Measurements from ENCODE around the gene ENTHD1. TPM values are rescaled to one million over a fixed set of nuclear protein-coding genes. Genes with fewer than 3 reads are reported as not detected.

ENTHD1 gene
- polyA plus RNA-seq, 4 donors = 0.01 to 0.06 TPM; not detected in 2

DNA sequence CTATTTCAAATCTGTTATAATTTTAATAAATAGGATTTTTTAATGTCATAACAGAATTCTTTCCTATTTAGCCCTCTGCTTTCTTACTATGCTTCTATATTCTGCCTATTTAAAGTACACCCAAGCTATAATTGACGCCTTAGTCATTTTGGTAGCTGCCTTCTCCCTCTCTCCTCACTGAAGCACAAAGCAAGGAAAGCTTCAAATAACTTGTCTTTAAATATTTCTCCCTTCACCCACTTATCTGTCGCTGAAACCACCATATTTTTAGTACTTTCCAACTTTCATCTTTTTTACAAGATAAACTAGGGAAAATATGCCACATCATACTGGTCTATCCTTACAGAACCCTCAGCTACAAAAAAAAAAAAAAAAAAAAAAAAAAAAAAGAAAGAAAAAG, 127.9 kb downstream of the ENTHD1 start:
- H3K4me1 ChIP-seq (ENCODE audit: control insufficient read depth in 3 of 3, insufficient read depth in 2 of 3, low read depth in 1 of 3, low read length in 2 of 3) = no peaks in the 10 kb centered on the region
- no peak overlapping the region for H3K27ac ChIP-seq (ENCODE audit: low read depth in 1 of 3, low read length in 2 of 3)
- H3K4me3 ChIP-seq (ENCODE audit: low read depth in 1 of 3, low read length in 3 of 3) = no peak overlapping the region
- peaks cover 0 to 2% (median 0%) of the 10 kb centered on the region in 3 donors for H3K27me3 ChIP-seq (ENCODE audit: control insufficient read depth in 3 of 3, insufficient read depth in 3 of 3, low read length in 3 of 3)
- WGBS, 3 donors = 83 to 92% (median 87%) methylated on average over 2 of the region's 2 CpGs
- H3K36me3 ChIP-seq (ENCODE audit: control insufficient read depth in 3 of 3, insufficient read depth in 2 of 3, low read depth in 1 of 3, low read length in 3 of 3) = no peaks in the 10 kb centered on the region
- no peak for DNase-seq
- FAIRE-seq = no peak
- peaks cover 0 to 3% of the 10 kb centered on the region in 2 donors for H3K9me3 ChIP-seq (ENCODE audit: control insufficient read depth in 2 of 2, insufficient read depth in 1 of 2, low read depth in 1 of 2, low read length in 1 of 2)

- H3K4me3 ChIP-seq (ENCODE audit: low read depth in 1 of 3, low read length in 3 of 3) = no peak overlapping the region
- peaks cover 0 to 3% of the 10 kb centered on the region in 2 donors for H3K9me3 ChIP-seq (ENCODE audit: control insufficient read depth in 2 of 2, insufficient read depth in 1 of 2, low read depth in 1 of 2, low read length in 1 of 2)
- no peaks in the 10 kb centered on the region for H3K36me3 ChIP-seq (ENCODE audit: control insufficient read depth in 3 of 3, insufficient read depth in 2 of 3, low read depth in 1 of 3, low read length in 3 of 3)
- DNase-seq (no peak), FAIRE-seq (no peak)
- H3K4me1 ChIP-seq (ENCODE audit: control insufficient read depth in 3 of 3, insufficient read depth in 2 of 3, low read depth in 1 of 3, low read length in 2 of 3) = no peaks in the 10 kb centered on the region
- WGBS, 3 donors = 70 to 74% (median 70%) methylated on average over 3 of the region's 3 CpGs
- H3K27me3 ChIP-seq (ENCODE audit: control insufficient read depth in 3 of 3, insufficient read depth in 3 of 3, low read length in 3 of 3) = peaks cover 0 to 2% (median 0%) of the 10 kb centered on the region in 3 donors
- no peak overlapping the region for H3K27ac ChIP-seq (ENCODE audit: low read depth in 1 of 3, low read length in 2 of 3)
Measured at GRCh38 chr22:39765046-39765445, 128.5 kb downstream of the ENTHD1 start.

- no peak for DNase-seq
- Histone ChIP-seq H3K4me3 (ENCODE audit: low read depth in 1 of 3, low read length in 3 of 3) (no peak overlapping the region), H3K4me1 (ENCODE audit: control insufficient read depth in 3 of 3, insufficient read depth in 2 of 3, low read depth in 1 of 3, low read length in 2 of 3) (no peaks in the 10 kb centered on the region), H3K9me3 (ENCODE audit: control insufficient read depth in 2 of 2, insufficient read depth in 1 of 2, low read depth in 1 of 2, low read length in 1 of 2) (peaks cover 0 to 3% of the 10 kb centered on the region in 2 donors), H3K27me3 (ENCODE audit: control insufficient read depth in 3 of 3, insufficient read depth in 3 of 3, low read length in 3 of 3) (peaks cover 0 to 2% (median 0%) of the 10 kb centered on the region in 3 donors), H3K36me3 (ENCODE audit: control insufficient read depth in 3 of 3, insufficient read depth in 2 of 3, low read depth in 1 of 3, low read length in 3 of 3) (no peaks in the 10 kb centered on the region), H3K27ac (ENCODE audit: low read depth in 1 of 3, low read length in 2 of 3) (no peak overlapping the region)
- FAIRE-seq = no peak
- WGBS, 3 donors = 87 to 88% (median 88%) methylated on average over 4 of the region's 4 CpGs
Measured at GRCh38 chr22:39763276-39763675, 130.3 kb downstream of the ENTHD1 start.

GRCh38 chr22:39750759-39751158, 142.8 kb downstream of the ENTHD1 start:
- Histone ChIP-seq H3K4me1 (ENCODE audit: control insufficient read depth in 3 of 3, insufficient read depth in 2 of 3, low read depth in 1 of 3, low read length in 2 of 3) (no peaks in the 10 kb centered on the region), H3K36me3 (ENCODE audit: control insufficient read depth in 3 of 3, insufficient read depth in 2 of 3, low read depth in 1 of 3, low read length in 3 of 3) (no peaks in the 10 kb centered on the region), H3K4me3 (ENCODE audit: low read depth in 1 of 3, low read length in 3 of 3) (no peak overlapping the region), H3K9me3 (ENCODE audit: control insufficient read depth in 2 of 2, insufficient read depth in 1 of 2, low read depth in 1 of 2, low read length in 1 of 2) (no peaks in the 10 kb centered on the region), H3K27me3 (ENCODE audit: control insufficient read depth in 3 of 3, insufficient read depth in 3 of 3, low read length in 3 of 3) (peaks cover 0 to 13% (median 0%) of the 10 kb centered on the region in 3 donors), H3K27ac (ENCODE audit: low read depth in 1 of 3, low read length in 2 of 3) (no peak overlapping the region)
- WGBS, 3 donors = 78 to 85% (median 85%) methylated on average over 2 of the region's 2 CpGs
- no peak for FAIRE-seq
- DNase-seq = no peak

DNA sequence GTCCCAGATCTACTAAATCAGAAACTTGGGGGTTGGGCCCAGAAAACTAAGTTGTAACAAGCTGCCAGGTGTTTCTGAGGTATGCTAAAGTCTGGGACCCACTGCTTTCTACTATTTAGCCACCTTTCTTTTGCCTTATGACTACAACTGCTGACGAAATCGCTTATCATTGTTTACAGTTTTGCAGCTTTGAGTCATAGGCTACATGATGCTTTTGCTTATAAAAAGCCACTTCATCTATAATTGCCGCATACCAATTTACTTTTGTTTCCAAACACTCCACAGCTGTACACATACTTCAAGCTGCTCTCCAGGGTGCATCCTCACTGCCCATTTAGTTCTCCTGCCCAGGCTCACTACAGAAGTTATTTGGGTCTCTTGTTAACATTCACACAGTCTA, 144.7 kb downstream of the ENTHD1 start:
- Histone ChIP-seq H3K4me1 (ENCODE audit: control insufficient read depth in 3 of 3, insufficient read depth in 2 of 3, low read depth in 1 of 3, low read length in 2 of 3) (no peaks in the 10 kb centered on the region), H3K9me3 (ENCODE audit: control insufficient read depth in 2 of 2, insufficient read depth in 1 of 2, low read depth in 1 of 2, low read length in 1 of 2) (no peaks in the 10 kb centered on the region), H3K36me3 (ENCODE audit: control insufficient read depth in 3 of 3, insufficient read depth in 2 of 3, low read depth in 1 of 3, low read length in 3 of 3) (no peaks in the 10 kb centered on the region), H3K4me3 (ENCODE audit: low read depth in 1 of 3, low read length in 3 of 3) (no peak overlapping the region), H3K27me3 (ENCODE audit: control insufficient read depth in 3 of 3, insufficient read depth in 3 of 3, low read length in 3 of 3) (peaks cover 0 to under 1% (median 0%) of the 10 kb centered on the region in 3 donors), H3K27ac (ENCODE audit: low read depth in 1 of 3, low read length in 2 of 3) (no peak overlapping the region)
- DNase-seq (no peak), FAIRE-seq (no peak)
- WGBS, 3 donors = 51 to 59% (median 53%) methylated on average over 3 of the region's 3 CpGs

DNA sequence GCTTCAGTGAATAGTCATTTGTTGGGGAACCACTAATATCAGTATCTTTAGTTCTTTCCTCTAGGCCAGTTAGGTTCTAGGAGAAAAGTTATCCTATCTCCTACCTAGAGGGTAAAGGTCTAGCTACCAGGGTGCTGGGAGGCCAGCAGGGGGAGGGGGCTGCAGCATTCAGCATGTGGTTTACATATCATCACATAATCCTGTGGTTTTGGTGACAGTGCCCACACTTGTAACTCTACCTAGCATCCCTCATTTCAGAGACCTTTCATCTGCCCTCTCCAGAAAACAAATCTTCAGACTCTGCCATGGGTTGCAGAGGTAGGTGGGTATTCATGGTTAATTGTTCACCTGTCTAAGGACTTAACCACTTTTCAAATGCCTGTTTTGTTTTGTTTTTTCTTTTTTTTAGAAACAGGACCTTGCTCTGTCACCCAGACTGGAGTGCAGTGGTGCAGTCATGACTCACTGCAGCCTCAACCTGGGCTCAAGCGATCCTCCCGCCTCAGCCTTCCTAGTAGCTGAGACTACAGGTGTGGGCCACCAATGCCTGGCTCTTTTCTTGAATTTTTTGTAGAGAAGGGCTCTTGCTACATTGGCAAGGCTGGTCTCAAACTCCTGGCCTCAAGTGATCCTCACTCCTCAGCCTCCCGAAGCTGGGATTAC, 146.8 kb downstream of the ENTHD1 start:
- Histone ChIP-seq H3K4me3 (ENCODE audit: low read depth in 1 of 3, low read length in 3 of 3) (no peak overlapping the region), H3K36me3 (ENCODE audit: control insufficient read depth in 3 of 3, insufficient read depth in 2 of 3, low read depth in 1 of 3, low read length in 3 of 3) (no peaks in the 10 kb centered on the region), H3K4me1 (ENCODE audit: control insufficient read depth in 3 of 3, insufficient read depth in 2 of 3, low read depth in 1 of 3, low read length in 2 of 3) (no peaks in the 10 kb centered on the region), H3K9me3 (ENCODE audit: control insufficient read depth in 2 of 2, insufficient read depth in 1 of 2, low read depth in 1 of 2, low read length in 1 of 2) (no peaks in the 10 kb centered on the region), H3K27me3 (ENCODE audit: control insufficient read depth in 3 of 3, insufficient read depth in 3 of 3, low read length in 3 of 3) (no peaks in the 10 kb centered on the region), H3K27ac (ENCODE audit: low read depth in 1 of 3, low read length in 2 of 3) (no peak overlapping the region)
- WGBS, 3 donors = 91 to 99% (median 93%) methylated on average over 3 of the region's 3 CpGs
- DNase-seq = no peak
- FAIRE-seq = no peak

GRCh38 chr22:39745789-39746188, 147.8 kb downstream of the ENTHD1 start:
- Histone ChIP-seq H3K27ac (ENCODE audit: low read depth in 1 of 3, low read length in 2 of 3) (no peak overlapping the region), H3K4me3 (ENCODE audit: low read depth in 1 of 3, low read length in 3 of 3) (no peak overlapping the region), H3K36me3 (ENCODE audit: control insufficient read depth in 3 of 3, insufficient read depth in 2 of 3, low read depth in 1 of 3, low read length in 3 of 3) (no peaks in the 10 kb centered on the region), H3K4me1 (ENCODE audit: control insufficient read depth in 3 of 3, insufficient read depth in 2 of 3, low read depth in 1 of 3, low read length in 2 of 3) (no peaks in the 10 kb centered on the region), H3K9me3 (ENCODE audit: control insufficient read depth in 2 of 2, insufficient read depth in 1 of 2, low read depth in 1 of 2, low read length in 1 of 2) (no peaks in the 10 kb centered on the region), H3K27me3 (ENCODE audit: control insufficient read depth in 3 of 3, insufficient read depth in 3 of 3, low read length in 3 of 3) (no peaks in the 10 kb centered on the region)
- FAIRE-seq (no peak), DNase-seq (peak in 1 of 2 donors; percentile 14)
- WGBS, 3 donors = 62 to 68% (median 63%) methylated on average over 2 of the region's 2 CpGs

DNA sequence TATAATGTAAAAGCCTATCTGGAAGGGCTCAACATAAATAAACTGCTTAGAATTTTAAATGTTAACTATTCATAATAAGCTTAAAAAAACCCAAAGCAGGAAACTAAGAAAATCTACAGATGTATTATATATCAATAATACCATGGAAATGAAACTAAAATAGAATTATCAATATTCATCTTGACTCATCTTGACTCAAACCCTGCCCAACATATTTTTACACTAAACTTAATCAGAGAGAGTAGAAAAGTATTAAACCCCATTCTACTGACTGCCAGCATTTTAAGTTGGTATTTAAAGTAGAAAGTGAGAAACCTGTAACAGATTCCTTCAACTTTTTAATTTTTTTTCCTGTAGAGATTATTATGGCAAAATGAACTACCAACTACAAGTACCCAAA, 149.2 kb downstream of the ENTHD1 start:
- no peaks in the 10 kb centered on the region for H3K9me3 ChIP-seq (ENCODE audit: control insufficient read depth in 2 of 2, insufficient read depth in 1 of 2, low read depth in 1 of 2, low read length in 1 of 2)
- H3K27ac ChIP-seq (ENCODE audit: low read depth in 1 of 3, low read length in 2 of 3) = no peak overlapping the region
- no peaks in the 10 kb centered on the region for H3K27me3 ChIP-seq (ENCODE audit: control insufficient read depth in 3 of 3, insufficient read depth in 3 of 3, low read length in 3 of 3)
- H3K4me1 ChIP-seq (ENCODE audit: control insufficient read depth in 3 of 3, insufficient read depth in 2 of 3, low read depth in 1 of 3, low read length in 2 of 3) = no peaks in the 10 kb centered on the region
- FAIRE-seq (no peak), DNase-seq (no peak)
- no peak overlapping the region for H3K4me3 ChIP-seq (ENCODE audit: low read depth in 1 of 3, low read length in 3 of 3)
- H3K36me3 ChIP-seq (ENCODE audit: control insufficient read depth in 3 of 3, insufficient read depth in 2 of 3, low read depth in 1 of 3, low read length in 3 of 3) = no peaks in the 10 kb centered on the region

DNA sequence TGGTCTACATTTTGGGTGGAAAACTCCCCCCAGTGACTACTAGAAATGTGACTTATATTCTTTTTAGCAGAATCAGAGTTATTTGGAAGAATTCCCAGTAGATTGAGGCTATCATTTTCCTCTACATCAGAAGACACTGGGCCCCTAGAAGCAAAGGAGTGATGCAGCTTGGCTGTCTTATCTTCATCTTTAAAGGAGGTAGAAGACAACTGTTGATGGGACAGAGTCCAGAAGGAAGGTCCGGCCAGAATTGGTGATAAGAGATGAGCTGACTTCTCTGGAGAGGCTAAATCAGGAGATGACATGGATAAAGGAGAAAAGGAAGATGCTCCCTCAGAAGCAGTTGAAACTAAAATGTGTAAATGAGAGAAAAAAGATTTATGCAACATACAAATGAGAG, 149.6 kb downstream of the ENTHD1 start:
- H3K27ac ChIP-seq (ENCODE audit: low read depth in 1 of 3, low read length in 2 of 3) = no peak overlapping the region
- no peaks in the 10 kb centered on the region for H3K27me3 ChIP-seq (ENCODE audit: control insufficient read depth in 3 of 3, insufficient read depth in 3 of 3, low read length in 3 of 3)
- WGBS, 3 donors = 9 to 53% (median 38%) methylated on average over 1 of the region's 1 CpG
- H3K36me3 ChIP-seq (ENCODE audit: control insufficient read depth in 3 of 3, insufficient read depth in 2 of 3, low read depth in 1 of 3, low read length in 3 of 3) = no peaks in the 10 kb centered on the region
- DNase-seq (no peak), FAIRE-seq (no peak)
- H3K9me3 ChIP-seq (ENCODE audit: control insufficient read depth in 2 of 2, insufficient read depth in 1 of 2, low read depth in 1 of 2, low read length in 1 of 2) = no peaks in the 10 kb centered on the region
- no peak overlapping the region for H3K4me3 ChIP-seq (ENCODE audit: low read depth in 1 of 3, low read length in 3 of 3)
- H3K4me1 ChIP-seq (ENCODE audit: control insufficient read depth in 3 of 3, insufficient read depth in 2 of 3, low read depth in 1 of 3, low read length in 2 of 3) = no peaks in the 10 kb centered on the region
